ENCODE measurements around the gene CTBS. TPM values are rescaled to one million over a fixed set of nuclear protein-coding genes. Genes with fewer than 3 reads are reported as not detected.
"Not testable (repeated sequence)": the region's sequence is repeated elsewhere in the genome, so short reads cannot be mapped to it uniquely, and the experiment has no call there.

The CTBS gene
- total RNA-seq, 4 donors from 2014 or later: 15.1 to 16.9 (median 15.5) TPM

- WGBS, 2 donors: 65 to 70% methylated on average over 3 of the region's 3 CpGs
- intact Hi-C loops (cut with DNase I; ENCODE audit: low total_unique reads): no loop called here
- no peak for TF ChIP-seq POLR2A (IDR thresholded peaks at IDR 0.05)
- no peak for TF ChIP-seq CTCF (IDR thresholded peaks at IDR 0.05)
- H3K4me3 ChIP-seq (ENCODE audit: low read depth, poor library complexity, severe bottlenecking): no peak overlapping the region
- no peak for DNase-seq (ENCODE audit: low spot score in 2 of 2)
These were observed 24.2 kb upstream of the CTBS start for GRCh38 chr1:84598418-84598817.

GRCh38 chr1:84597011-84597410 is 22.8 kb upstream of the CTBS start:
- no peak for DNase-seq (ENCODE audit: low spot score in 2 of 2)
- intact Hi-C loops (cut with DNase I; ENCODE audit: low total_unique reads): no loop called here
- WGBS, 2 donors: 89 to 94% methylated on average over 1 of the region's 1 CpG

GRCh38 chr1:84594959-84595358 is 20.7 kb upstream of the CTBS start:
- WGBS, 2 donors: 92 to 96% methylated on average over 2 of the region's 2 CpGs
- intact Hi-C loops (cut with DNase I; ENCODE audit: low total_unique reads); DNase-seq (ENCODE audit: low spot score in 2 of 2); H3K4me3 ChIP-seq (ENCODE audit: low read depth, poor library complexity, severe bottlenecking): not testable (repeated sequence)

More at GRCh38 chr1:84597011-84597410, 22.8 kb upstream of the CTBS start:
- H3K4me3 ChIP-seq (ENCODE audit: low read depth, poor library complexity, severe bottlenecking): no peak overlapping the region
- TF ChIP-seq CTCF (IDR thresholded peaks at IDR 0.05) (no peak), POLR2A (IDR thresholded peaks at IDR 0.05) (no peak)

GRCh38 chr1:84587099-84587498 is 12.9 kb upstream of the CTBS start:
- no peak for TF ChIP-seq CTCF (IDR thresholded peaks at IDR 0.05)
- TF ChIP-seq POLR2A (IDR thresholded peaks at IDR 0.05): no peak

GRCh38 chr1:84585803-84586202 is 11.6 kb upstream of the CTBS start:
- no peak overlapping the region for H3K4me3 ChIP-seq (ENCODE audit: low read depth, poor library complexity, severe bottlenecking)
- 0 to 63% methylated on average over 1 of the region's 1 CpG for WGBS, 2 donors
- intact Hi-C loops (cut with DNase I; ENCODE audit: low total_unique reads): no loop called here
- TF ChIP-seq CTCF (IDR thresholded peaks at IDR 0.05): no peak
- TF ChIP-seq POLR2A (IDR thresholded peaks at IDR 0.05): no peak
- DNase-seq (ENCODE audit: low spot score in 2 of 2): no peak

More at GRCh38 chr1:84587099-84587498, 12.9 kb upstream of the CTBS start:
- DNase-seq (ENCODE audit: low spot score in 2 of 2): no peak
- H3K4me3 ChIP-seq (ENCODE audit: low read depth, poor library complexity, severe bottlenecking): no peak overlapping the region
- WGBS, 2 donors: 87 to 88% methylated on average over 3 of the region's 3 CpGs
- intact Hi-C loops (cut with DNase I; ENCODE audit: low total_unique reads): no loop called here

- DNase-seq (ENCODE audit: low spot score in 2 of 2): no peak
- WGBS, 2 donors: 75% methylated on average over 2 of the region's 2 CpGs
- TF ChIP-seq POLR2A (IDR thresholded peaks at IDR 0.05) (no peak), CTCF (IDR thresholded peaks at IDR 0.05) (no peak)
- intact Hi-C loops (cut with DNase I; ENCODE audit: low total_unique reads): no loop called here
- no peak overlapping the region for H3K4me3 ChIP-seq (ENCODE audit: low read depth, poor library complexity, severe bottlenecking)
These were observed 9.9 kb upstream of the CTBS start for GRCh38 chr1:84584126-84584525.
